ENCODE measurements around the gene CAMK1D. TPM values are rescaled to one million over a fixed set of nuclear protein-coding genes. Genes with fewer than 3 reads are reported as not detected.

The CAMK1D gene
- total and polyA plus RNA-seq, 2 donors (not counting 3 experiments of a cell fraction or from before 2014, with no cell fraction given): 0.37 to 4.2 TPM

DNA sequence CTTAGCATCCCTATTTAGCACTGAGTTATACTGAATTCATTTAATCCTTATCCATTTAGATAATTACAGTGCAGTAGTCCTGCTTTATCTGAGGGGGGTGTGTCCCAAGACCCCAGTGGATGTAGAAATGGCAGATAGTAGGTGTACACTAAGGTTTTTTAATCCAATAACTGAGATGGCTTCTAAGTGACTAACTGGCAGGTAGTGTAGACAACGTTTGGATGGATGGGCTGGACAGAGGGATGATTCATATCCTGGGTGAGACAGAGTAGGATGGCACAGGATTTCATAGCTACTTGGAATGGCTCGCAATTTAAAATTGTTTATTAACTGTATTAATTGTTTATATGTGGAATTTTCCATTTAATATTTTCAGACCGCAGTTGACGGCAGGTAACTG lies 356.6 kb downstream of the CAMK1D start:
- Histone ChIP-seq H4K20me1 (replicated peaks; ENCODE audit: control insufficient read depth, extremely low read depth, insufficient read depth, low read length) (no peaks in the 10 kb centered on the region), H3K27me3 (ENCODE audit: control insufficient read depth in 2 of 2, insufficient read depth in 2 of 2, low read length in 2 of 2) (no peaks in the 10 kb centered on the region), H3K4me2 (ENCODE audit: insufficient read depth, low read length) (no peak overlapping the region), H3K4me1 (ENCODE audit: control insufficient read depth, extremely low read depth, insufficient read depth, low read length) (peaks cover 58% of the 10 kb centered on the region), H3K36me3 (ENCODE audit: control insufficient read depth in 2 of 2, extremely low read depth in 1 of 2, insufficient read depth in 2 of 2, low read length in 2 of 2) (no peaks in the 10 kb centered on the region), H3K9ac (replicated peaks; ENCODE audit: extremely low read depth, insufficient read depth, low read length) (no peak overlapping the region), H3K27ac (ENCODE audit: insufficient read depth, low read depth, low read length) (no peak overlapping the region), H2AFZ (ENCODE audit: low read depth, low read length) (no peak overlapping the region), H3K79me2 (ENCODE audit: control insufficient read depth, insufficient read depth, low read length) (no peaks in the 10 kb centered on the region), H3K9me3 (replicated peaks; ENCODE audit: control insufficient read depth, insufficient read depth, low read length) (no peaks in the 10 kb centered on the region), H3K4me3 (replicated peaks in 1 of 3; ENCODE audit: insufficient read depth in 1 of 3, low read depth in 1 of 3, low read length in 3 of 3) (no peak overlapping the region), H3K9me1 (replicated peaks; ENCODE audit: control insufficient read depth, extremely low read depth, insufficient read depth, low read length) (no peaks in the 10 kb centered on the region)
- TF ChIP-seq EZH2 (IDR thresholded peaks at IDR 0.05; ENCODE audit: borderline replicate concordance, low read depth, low read length, severe bottlenecking): no peak
- no peak for TF ChIP-seq CTCF (IDR thresholded peaks at IDR 0.05; ENCODE audit: extremely low read depth in 1 of 2, insufficient read depth in 1 of 2, low read depth in 1 of 2, low read length in 2 of 2)
- no peak for TF ChIP-seq GATA2 (IDR thresholded peaks at IDR 0.05; ENCODE audit: insufficient read depth, insufficient read length, low read depth, low read length)
- TF ChIP-seq MYC (IDR thresholded peaks at IDR 0.05; ENCODE audit: low read depth, low read length): no peak
- TF ChIP-seq POLR2A (IDR thresholded peaks at IDR 0.05; ENCODE audit: low read depth, low read length): no peak
- TF ChIP-seq MAX (IDR thresholded peaks at IDR 0.05; ENCODE audit: insufficient read depth, insufficient read length): no peak
- no peak for TF ChIP-seq JUN (IDR thresholded peaks at IDR 0.05; ENCODE audit: borderline replicate concordance, insufficient read depth, insufficient read length, low read depth)
- TF ChIP-seq POLR2AphosphoS5 (IDR thresholded peaks at IDR 0.05; ENCODE audit: insufficient read depth, low read depth, low read length): no peak
- no peak for TF ChIP-seq FOS (IDR thresholded peaks at IDR 0.05; ENCODE audit: borderline replicate concordance, insufficient read depth, low read length)
- no peak for FAIRE-seq
- DNase-seq (ENCODE audit: low read depth, low spot score): no peak
- dilution Hi-C loops (cut with MboI; ENCODE audit: extremely low pct_ligation_motif_present, low sequenced_read_pairs): no loop called here
- ChIA-PET CTCF (interaction anchor here (2.2 to 7.8 kb wide), 3 partner anchors 49 to 197 kb away, joined by 15 to 120 read pairs (median 30); no protein-coding TSS in a partner anchor), POLR2A (no interaction called here)
- intact Hi-C loops (cut with micrococcal nuclease): loop anchor here (5.0 kb wide), 1 partner anchor 76 kb away; no protein-coding TSS in a partner anchor
- no TSS peak for BruUV-seq (replicated peaks)

Data from endothelial cell of umbilical vein (primary cell).